ENCODE measurements around the gene IL13. TPM values are rescaled to one million over a fixed set of nuclear protein-coding genes. Genes with fewer than 3 reads are reported as not detected.

IL13 gene
- total and polyA plus RNA-seq, 2 donors (not counting 3 experiments of a cell fraction or from before 2014, with no cell fraction given), result 0.06 TPM; not detected in 1

DNA sequence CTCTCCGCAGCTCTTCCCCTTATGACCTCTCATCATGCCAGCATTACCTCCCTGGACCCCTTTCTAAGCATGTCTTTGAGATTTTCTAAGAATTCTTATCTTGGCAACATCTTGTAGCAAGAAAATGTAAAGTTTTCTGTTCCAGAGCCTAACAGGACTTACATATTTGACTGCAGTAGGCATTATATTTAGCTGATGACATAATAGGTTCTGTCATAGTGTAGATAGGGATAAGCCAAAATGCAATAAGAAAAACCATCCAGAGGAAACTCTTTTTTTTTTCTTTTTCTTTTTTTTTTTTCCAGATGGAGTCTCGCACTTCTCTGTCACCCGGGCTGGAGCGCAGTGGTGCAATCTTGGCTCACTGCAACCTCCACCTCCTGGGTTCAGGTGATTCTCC lies 20.7 kb upstream of the IL13 start:
- Histone ChIP-seq H4K20me1 (replicated peaks; ENCODE audit: control insufficient read depth, extremely low read depth, insufficient read depth, low read length) (no peaks in the 10 kb centered on the region), H3K9me1 (replicated peaks; ENCODE audit: control insufficient read depth, extremely low read depth, insufficient read depth, low read length) (no peaks in the 10 kb centered on the region), H3K27me3 (ENCODE audit: control insufficient read depth in 2 of 2, insufficient read depth in 2 of 2, low read length in 2 of 2) (no peaks in the 10 kb centered on the region), H3K79me2 (ENCODE audit: control insufficient read depth, insufficient read depth, low read length) (no peaks in the 10 kb centered on the region), H3K9me3 (replicated peaks; ENCODE audit: control insufficient read depth, insufficient read depth, low read length) (no peaks in the 10 kb centered on the region), H3K36me3 (ENCODE audit: control insufficient read depth in 2 of 2, extremely low read depth in 1 of 2, insufficient read depth in 2 of 2, low read length in 2 of 2) (peaks cover 4 to 8% of the 10 kb centered on the region in 2 experiments), H3K27ac (ENCODE audit: insufficient read depth, low read depth, low read length) (no peak overlapping the region), H3K4me2 (ENCODE audit: insufficient read depth, low read length) (no peak overlapping the region), H3K9ac (replicated peaks; ENCODE audit: extremely low read depth, insufficient read depth, low read length) (no peak overlapping the region), H3K4me3 (replicated peaks in 1 of 3; ENCODE audit: insufficient read depth in 1 of 3, low read depth in 1 of 3, low read length in 3 of 3) (no peak overlapping the region), H3K4me1 (ENCODE audit: control insufficient read depth, extremely low read depth, insufficient read depth, low read length) (no peaks in the 10 kb centered on the region), H2AFZ (ENCODE audit: low read depth, low read length) (no peak overlapping the region)
- intact Hi-C loops (cut with micrococcal nuclease), result no loop called here
- ChIA-PET POLR2A (interaction anchor here (0.6 kb wide), 1 partner anchor 10 kb away, joined by 3 read pairs; no protein-coding TSS in a partner anchor), CTCF (no interaction called here)
- dilution Hi-C loops (cut with MboI; ENCODE audit: extremely low pct_ligation_motif_present, low sequenced_read_pairs), result no loop called here
- DNase-seq (ENCODE audit: low read depth, low spot score) (no peak), FAIRE-seq (no peak)
- no TSS peak for BruUV-seq (replicated peaks)
- TF ChIP-seq EZH2 (IDR thresholded peaks at IDR 0.05; ENCODE audit: borderline replicate concordance, low read depth, low read length, severe bottlenecking) (no peak), FOS (IDR thresholded peaks at IDR 0.05; ENCODE audit: borderline replicate concordance, insufficient read depth, low read length) (no peak), GATA2 (IDR thresholded peaks at IDR 0.05; ENCODE audit: insufficient read depth, insufficient read length, low read depth, low read length) (no peak), JUN (IDR thresholded peaks at IDR 0.05; ENCODE audit: borderline replicate concordance, insufficient read depth, insufficient read length, low read depth) (no peak), POLR2AphosphoS5 (IDR thresholded peaks at IDR 0.05; ENCODE audit: insufficient read depth, low read depth, low read length) (no peak), MYC (IDR thresholded peaks at IDR 0.05; ENCODE audit: low read depth, low read length) (no peak), POLR2A (IDR thresholded peaks at IDR 0.05; ENCODE audit: low read depth, low read length) (no peak)
- TF ChIP-seq, protein P1, sequence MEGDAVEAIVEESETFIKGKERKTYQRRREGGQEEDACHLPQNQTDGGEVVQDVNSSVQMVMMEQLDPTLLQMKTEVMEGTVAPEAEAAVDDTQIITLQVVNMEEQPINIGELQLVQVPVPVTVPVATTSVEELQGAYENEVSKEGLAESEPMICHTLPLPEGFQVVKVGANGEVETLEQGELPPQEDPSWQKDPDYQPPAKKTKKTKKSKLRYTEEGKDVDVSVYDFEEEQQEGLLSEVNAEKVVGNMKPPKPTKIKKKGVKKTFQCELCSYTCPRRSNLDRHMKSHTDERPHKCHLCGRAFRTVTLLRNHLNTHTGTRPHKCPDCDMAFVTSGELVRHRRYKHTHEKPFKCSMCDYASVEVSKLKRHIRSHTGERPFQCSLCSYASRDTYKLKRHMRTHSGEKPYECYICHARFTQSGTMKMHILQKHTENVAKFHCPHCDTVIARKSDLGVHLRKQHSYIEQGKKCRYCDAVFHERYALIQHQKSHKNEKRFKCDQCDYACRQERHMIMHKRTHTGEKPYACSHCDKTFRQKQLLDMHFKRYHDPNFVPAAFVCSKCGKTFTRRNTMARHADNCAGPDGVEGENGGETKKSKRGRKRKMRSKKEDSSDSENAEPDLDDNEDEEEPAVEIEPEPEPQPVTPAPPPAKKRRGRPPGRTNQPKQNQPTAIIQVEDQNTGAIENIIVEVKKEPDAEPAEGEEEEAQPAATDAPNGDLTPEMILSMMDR (IDR thresholded peaks at IDR 0.05; ENCODE audit: extremely low read depth in 1 of 2, insufficient read depth in 1 of 2, low read depth in 1 of 2, low read length in 2 of 2), result no peak
- TF ChIP-seq, protein P2, sequence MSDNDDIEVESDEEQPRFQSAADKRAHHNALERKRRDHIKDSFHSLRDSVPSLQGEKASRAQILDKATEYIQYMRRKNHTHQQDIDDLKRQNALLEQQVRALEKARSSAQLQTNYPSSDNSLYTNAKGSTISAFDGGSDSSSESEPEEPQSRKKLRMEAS (IDR thresholded peaks at IDR 0.05; ENCODE audit: insufficient read depth, insufficient read length), result no peak
